ENCODE measurements around the gene ALAS1. TPM values are rescaled to one million over a fixed set of nuclear protein-coding genes. Genes with fewer than 3 reads are reported as not detected.

Gene ALAS1
- total RNA-seq, 1 experiment from 2014 or later = 71.2 TPM

DNA sequence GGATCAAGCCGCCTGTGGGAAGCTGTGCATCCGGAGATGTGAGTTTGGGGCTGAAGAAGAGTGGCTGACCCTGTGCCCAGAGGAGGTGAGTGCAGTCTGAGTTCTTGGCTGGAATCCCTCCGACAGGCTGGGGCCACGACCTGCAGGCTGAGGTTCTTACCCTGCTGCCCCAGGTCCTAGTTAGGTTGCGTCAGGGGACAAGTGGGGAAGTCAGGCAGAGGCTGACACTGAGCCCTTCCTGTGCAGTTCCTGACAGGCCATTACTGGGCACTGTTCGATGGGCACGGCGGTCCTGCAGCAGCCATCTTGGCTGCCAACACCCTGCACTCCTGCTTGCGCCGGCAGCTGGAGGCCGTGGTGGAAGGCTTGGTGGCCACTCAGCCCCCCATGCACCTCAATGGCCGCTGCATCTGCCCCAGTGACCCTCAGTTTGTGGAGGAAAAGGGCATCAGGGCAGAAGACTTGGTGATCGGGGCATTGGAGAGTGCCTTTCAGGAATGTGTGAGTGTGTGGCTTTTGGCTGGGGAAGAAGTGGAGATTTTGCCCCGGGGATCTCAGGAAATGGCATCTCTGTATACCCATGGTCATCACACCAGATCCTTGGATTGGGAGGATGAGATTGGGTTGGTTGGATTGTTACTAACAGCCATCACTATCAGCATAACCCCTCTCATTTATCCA is 48.9 kb downstream of the ALAS1 start:
- ChIA-PET POLR2A (ENCODE audit: unreplicated experiment) (no interaction called here), CTCF (no interaction called here)
- H3K36me3 ChIP-seq (ENCODE audit: low read depth) = no peaks in the 10 kb centered on the region
- intact Hi-C loops (cut with micrococcal nuclease; ENCODE audit: unreplicated experiment) = no loop called here
- peaks cover 44% of the 10 kb centered on the region; the same call in 1 of the 2 replicates for H3F3A ChIP-seq (ENCODE audit: insufficient read depth, low read depth)
- no peak overlapping the region for H3K27ac ChIP-seq
- no peaks in the 10 kb centered on the region; the same call in 1 of the 2 replicates for H4K20me1 ChIP-seq (ENCODE audit: insufficient read depth)
- no peaks in the 10 kb centered on the region for H3K79me2 ChIP-seq (ENCODE audit: low read depth)
- H2AFZ ChIP-seq = no peak overlapping the region
- H3K4me1 ChIP-seq (replicated peaks; ENCODE audit: insufficient read depth) = peaks cover 26% of the 10 kb centered on the region
- H3K4me3 ChIP-seq = no peak overlapping the region
- no TSS peak for BruUV-seq (replicated peaks)
- H3K9me2 ChIP-seq (ENCODE audit: insufficient read depth) = no peaks in the 10 kb centered on the region
- no peak for DNase-seq
- peak overlapping the region; percentile 74; the same call in 1 of the 2 replicates for H3K4me2 ChIP-seq
- no peaks in the 10 kb centered on the region for H3K9me3 ChIP-seq (ENCODE audit: insufficient read depth, low read depth)
- TF ChIP-seq, protein P1, sequence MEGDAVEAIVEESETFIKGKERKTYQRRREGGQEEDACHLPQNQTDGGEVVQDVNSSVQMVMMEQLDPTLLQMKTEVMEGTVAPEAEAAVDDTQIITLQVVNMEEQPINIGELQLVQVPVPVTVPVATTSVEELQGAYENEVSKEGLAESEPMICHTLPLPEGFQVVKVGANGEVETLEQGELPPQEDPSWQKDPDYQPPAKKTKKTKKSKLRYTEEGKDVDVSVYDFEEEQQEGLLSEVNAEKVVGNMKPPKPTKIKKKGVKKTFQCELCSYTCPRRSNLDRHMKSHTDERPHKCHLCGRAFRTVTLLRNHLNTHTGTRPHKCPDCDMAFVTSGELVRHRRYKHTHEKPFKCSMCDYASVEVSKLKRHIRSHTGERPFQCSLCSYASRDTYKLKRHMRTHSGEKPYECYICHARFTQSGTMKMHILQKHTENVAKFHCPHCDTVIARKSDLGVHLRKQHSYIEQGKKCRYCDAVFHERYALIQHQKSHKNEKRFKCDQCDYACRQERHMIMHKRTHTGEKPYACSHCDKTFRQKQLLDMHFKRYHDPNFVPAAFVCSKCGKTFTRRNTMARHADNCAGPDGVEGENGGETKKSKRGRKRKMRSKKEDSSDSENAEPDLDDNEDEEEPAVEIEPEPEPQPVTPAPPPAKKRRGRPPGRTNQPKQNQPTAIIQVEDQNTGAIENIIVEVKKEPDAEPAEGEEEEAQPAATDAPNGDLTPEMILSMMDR (conservative IDR thresholded peaks at IDR 0.05) = no peak
- no peak for TF ChIP-seq EZH2 (IDR thresholded peaks at IDR 0.05; ENCODE audit: low read depth)
- H3K27me3 ChIP-seq (ENCODE audit: insufficient read depth, low read depth) = no peaks in the 10 kb centered on the region

DNA sequence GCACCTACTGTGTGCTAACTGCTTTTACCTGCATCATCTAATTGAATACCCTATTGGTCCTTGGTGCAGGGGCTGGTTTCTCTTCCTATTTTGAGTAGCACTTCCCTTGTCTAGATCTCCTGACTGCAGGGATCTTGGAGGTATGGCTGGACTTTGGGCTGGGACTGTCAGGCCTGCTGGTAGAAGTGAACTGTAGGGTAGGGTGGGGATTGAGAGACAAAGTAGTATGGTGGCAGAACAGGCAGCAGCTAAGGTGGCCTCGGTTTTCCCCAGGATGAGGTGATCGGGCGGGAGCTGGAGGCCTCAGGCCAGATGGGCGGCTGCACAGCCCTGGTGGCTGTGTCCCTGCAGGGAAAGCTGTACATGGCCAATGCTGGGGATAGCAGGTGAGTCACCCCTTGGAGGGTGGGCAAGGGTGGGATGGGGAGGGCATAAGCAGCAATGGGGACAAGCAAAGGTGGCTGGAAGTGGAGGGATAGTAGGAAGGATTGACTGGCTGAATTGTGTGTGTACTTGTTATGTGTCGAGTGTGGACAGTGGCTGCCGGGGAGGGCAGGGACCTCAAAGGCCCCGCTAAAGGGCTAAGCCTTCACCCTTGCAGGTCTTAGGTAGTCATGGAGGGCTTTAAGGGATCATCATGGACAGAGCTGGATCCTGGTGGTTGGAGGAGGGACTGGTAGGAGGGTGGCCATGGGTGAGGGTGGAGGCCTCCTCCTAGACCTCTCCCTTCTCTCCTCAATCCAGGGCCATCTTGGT is 49.6 kb downstream of the ALAS1 start:
- intact Hi-C loops (cut with micrococcal nuclease; ENCODE audit: unreplicated experiment) = no loop called here
- CTCF ChIA-PET = no interaction called here
- Histone ChIP-seq H3K4me2 (no peak overlapping the region), H3K4me3 (no peak overlapping the region), H3K9me3 (ENCODE audit: insufficient read depth, low read depth) (no peaks in the 10 kb centered on the region), H3K9me2 (ENCODE audit: insufficient read depth) (no peaks in the 10 kb centered on the region), H3K36me3 (ENCODE audit: low read depth) (no peaks in the 10 kb centered on the region), H4K20me1 (ENCODE audit: insufficient read depth) (no peaks in the 10 kb centered on the region; the same call in 1 of the 2 replicates), H3K79me2 (ENCODE audit: low read depth) (no peaks in the 10 kb centered on the region), H3K27ac (no peak overlapping the region), H3F3A (ENCODE audit: insufficient read depth, low read depth) (peaks cover 45% of the 10 kb centered on the region; the same call in 1 of the 2 replicates), H3K4me1 (replicated peaks; ENCODE audit: insufficient read depth) (peaks cover 26% of the 10 kb centered on the region), H3K27me3 (ENCODE audit: insufficient read depth, low read depth) (no peaks in the 10 kb centered on the region), H2AFZ (no peak overlapping the region)
- no peak for DNase-seq
- BruUV-seq (replicated peaks) = no TSS peak
- POLR2A ChIA-PET (ENCODE audit: unreplicated experiment) = no interaction called here
- TF ChIP-seq, protein P1 (conservative IDR thresholded peaks at IDR 0.05) = no peak
- no peak for TF ChIP-seq EZH2 (IDR thresholded peaks at IDR 0.05; ENCODE audit: low read depth)

DNA sequence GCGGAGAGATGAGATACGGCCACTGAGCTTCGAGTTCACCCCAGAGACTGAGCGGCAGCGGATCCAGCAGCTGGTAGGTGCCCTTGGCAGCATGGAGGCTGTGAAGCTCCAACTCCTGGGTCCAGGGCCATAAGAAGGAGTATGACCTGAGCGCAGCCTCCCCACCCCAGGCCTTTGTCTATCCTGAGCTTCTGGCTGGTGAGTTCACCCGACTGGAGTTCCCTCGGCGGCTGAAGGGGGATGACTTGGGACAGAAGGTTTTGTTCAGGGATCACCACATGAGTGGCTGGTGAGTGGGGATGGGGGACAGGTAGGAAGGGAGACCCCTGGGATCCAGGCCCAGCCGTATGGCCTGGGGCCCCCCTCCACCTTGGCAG is 50.2 kb downstream of the ALAS1 start:
- ChIA-PET CTCF (no interaction called here), POLR2A (ENCODE audit: unreplicated experiment) (no interaction called here)
- no TSS peak for BruUV-seq (replicated peaks)
- no peak for DNase-seq
- Histone ChIP-seq H3K9me3 (ENCODE audit: insufficient read depth, low read depth) (no peaks in the 10 kb centered on the region), H3K36me3 (ENCODE audit: low read depth) (no peaks in the 10 kb centered on the region), H3K27ac (no peak overlapping the region), H3K4me1 (replicated peaks; ENCODE audit: insufficient read depth) (peaks cover 22% of the 10 kb centered on the region), H3K4me2 (no peak overlapping the region), H3K9me2 (ENCODE audit: insufficient read depth) (no peaks in the 10 kb centered on the region), H2AFZ (no peak overlapping the region), H3F3A (ENCODE audit: insufficient read depth, low read depth) (peaks cover 42% of the 10 kb centered on the region; the same call in 1 of the 2 replicates), H4K20me1 (ENCODE audit: insufficient read depth) (no peaks in the 10 kb centered on the region; the same call in 1 of the 2 replicates), H3K4me3 (no peak overlapping the region), H3K79me2 (ENCODE audit: low read depth) (no peaks in the 10 kb centered on the region), H3K27me3 (ENCODE audit: insufficient read depth, low read depth) (no peaks in the 10 kb centered on the region)
- TF ChIP-seq, protein P1 (conservative IDR thresholded peaks at IDR 0.05) = no peak
- no peak for TF ChIP-seq EZH2 (IDR thresholded peaks at IDR 0.05; ENCODE audit: low read depth)
- intact Hi-C loops (cut with micrococcal nuclease; ENCODE audit: unreplicated experiment) = no loop called here

All from PC-9 (cell line).